ENCODE data around the gene DACH1. TPM values are rescaled to one million over a fixed set of nuclear protein-coding genes. Genes with fewer than 3 reads are reported as not detected.

DACH1 gene
- total RNA-seq, 1 donor from 2014 or later: not detected

- no peak for TF ChIP-seq CTCF (IDR thresholded peaks at IDR 0.05; ENCODE audit: insufficient read depth, low read length, severe bottlenecking)
- Histone ChIP-seq H3K36me3 (ENCODE audit: control insufficient read depth, insufficient read depth, low read length) (no peaks in the 10 kb centered on the region), H3K27me3 (ENCODE audit: control insufficient read depth, insufficient read depth, low read length) (peaks cover 23% of the 10 kb centered on the region), H3K4me3 (ENCODE audit: low read depth, low read length) (no peak overlapping the region)
- DNase-seq (ENCODE audit: low read depth) (no peak), FAIRE-seq (no peak)
Observed at GRCh38 chr13:71861769-71862458, 5.1 kb downstream of the DACH1 start.

- FAIRE-seq: no peak
- no peak for TF ChIP-seq CTCF (IDR thresholded peaks at IDR 0.05; ENCODE audit: insufficient read depth, low read length, severe bottlenecking)
- peaks cover 14% of the 10 kb centered on the region for H3K27me3 ChIP-seq (ENCODE audit: control insufficient read depth, insufficient read depth, low read length)
Observed at GRCh38 chr13:71860547-71861138, 6.4 kb downstream of the DACH1 start.

GRCh38 chr13:71858647-71859046 is 8.4 kb downstream of the DACH1 start:
- no peak for FAIRE-seq
- Histone ChIP-seq H3K4me3 (ENCODE audit: low read depth, low read length) (no peak overlapping the region), H3K36me3 (ENCODE audit: control insufficient read depth, insufficient read depth, low read length) (no peaks in the 10 kb centered on the region), H3K27me3 (ENCODE audit: control insufficient read depth, insufficient read depth, low read length) (no peaks in the 10 kb centered on the region)
- no peak for TF ChIP-seq CTCF (IDR thresholded peaks at IDR 0.05; ENCODE audit: insufficient read depth, low read length, severe bottlenecking)
- DNase-seq (ENCODE audit: low read depth): no peak

More at GRCh38 chr13:71860547-71861138, 6.4 kb downstream of the DACH1 start:
- DNase-seq (ENCODE audit: low read depth): no peak
- Histone ChIP-seq H3K36me3 (ENCODE audit: control insufficient read depth, insufficient read depth, low read length) (no peaks in the 10 kb centered on the region), H3K4me3 (ENCODE audit: low read depth, low read length) (no peak overlapping the region)

GRCh38 chr13:71856548-71857043 is 10.4 kb downstream of the DACH1 start:
- no peak for TF ChIP-seq CTCF (IDR thresholded peaks at IDR 0.05; ENCODE audit: insufficient read depth, low read length, severe bottlenecking)
- FAIRE-seq (no peak), DNase-seq (ENCODE audit: low read depth) (no peak)
- no peaks in the 10 kb centered on the region for H3K36me3 ChIP-seq (ENCODE audit: control insufficient read depth, insufficient read depth, low read length)
- no peak overlapping the region for H3K4me3 ChIP-seq (ENCODE audit: low read depth, low read length)
- H3K27me3 ChIP-seq (ENCODE audit: control insufficient read depth, insufficient read depth, low read length): no peaks in the 10 kb centered on the region

- Histone ChIP-seq H3K36me3 (ENCODE audit: control insufficient read depth, insufficient read depth, low read length) (no peaks in the 10 kb centered on the region), H3K4me3 (ENCODE audit: low read depth, low read length) (no peak overlapping the region), H3K27me3 (ENCODE audit: control insufficient read depth, insufficient read depth, low read length) (no peaks in the 10 kb centered on the region)
- no peak for TF ChIP-seq CTCF (IDR thresholded peaks at IDR 0.05; ENCODE audit: insufficient read depth, low read length, severe bottlenecking)
- no peak for FAIRE-seq
- no peak for DNase-seq (ENCODE audit: low read depth)
Observed at GRCh38 chr13:71854401-71854800, 12.6 kb downstream of the DACH1 start.

Measured in bronchial epithelial cell (primary cell).